Muscle layer of duodenum (tissue), 2 donors: ENCODE data around the gene ZFR2.

Source experiments
- H3K27ac ChIP-seq: one replicate; pipeline ENCODE4 v1.7.0; 2013; ENCODE audit warnings: mild to moderate bottlenecking, low read length
- H3K27me3 ChIP-seq: one replicate; pipeline ENCODE4 v1.7.0; 2013; ENCODE audit warnings: low read depth, mild to moderate bottlenecking, control low read depth, low read length
- H3K36me3 ChIP-seq, 2 donors: one replicate each; pipeline ENCODE4 v1.7.0; 2013; ENCODE audit warnings: low read length in 2 of 2, control low read depth in 1 of 2, mild to moderate bottlenecking in 1 of 2; ENCODE audit not compliant: insufficient read depth in 2 of 2, control insufficient read depth in 1 of 2
- H3K4me1 ChIP-seq, 2 donors: one replicate each; pipeline ENCODE4 v1.7.0; 2013; ENCODE audit warnings: low read length in 2 of 2, mild to moderate bottlenecking in 2 of 2, control low read depth in 1 of 2, moderate library complexity in 1 of 2; ENCODE audit not compliant: insufficient read depth in 2 of 2, control insufficient read depth in 1 of 2
- H3K4me3 ChIP-seq, 2 donors: one replicate each; pipeline ENCODE4 v1.7.0; 2013; ENCODE audit warnings: low read length in 2 of 2, low read depth in 1 of 2, mild to moderate bottlenecking in 1 of 2
- H3K9me3 ChIP-seq, 2 donors: one replicate each; pipeline ENCODE4 v1.7.0; 2013; ENCODE audit warnings: low read length in 2 of 2, control low read depth in 1 of 2, mild to moderate bottlenecking in 1 of 2; ENCODE audit not compliant: control insufficient read depth in 1 of 2
- donor health status: healthy.

The ZFR2 gene

GRCh38 chr19:3834349-3835054 lies 34.3 kb downstream of the ZFR2 start:
- H3K27me3 ChIP-seq, result no peaks in the 10 kb centered on the region
- H3K27ac ChIP-seq, result no peak overlapping the region
- H3K4me3 ChIP-seq, result no peak overlapping the region
- no peaks in the 10 kb centered on the region for H3K36me3 ChIP-seq
- no peaks in the 10 kb centered on the region for H3K4me1 ChIP-seq
- peaks cover 0 to 2% of the 10 kb centered on the region in 2 donors for H3K9me3 ChIP-seq

- Histone ChIP-seq H3K27ac (no peak overlapping the region), H3K9me3 (peaks cover 0 to 2% of the 10 kb centered on the region in 2 donors), H3K36me3 (no peaks in the 10 kb centered on the region), H3K4me3 (no peak overlapping the region), H3K4me1 (no peaks in the 10 kb centered on the region), H3K27me3 (no peaks in the 10 kb centered on the region)
Observed at GRCh38 chr19:3833578-3834348, 35.1 kb downstream of the ZFR2 start.

GRCh38 chr19:3832001-3832400 lies 36.8 kb downstream of the ZFR2 start:
- Histone ChIP-seq H3K36me3 (no peaks in the 10 kb centered on the region), H3K4me1 (no peaks in the 10 kb centered on the region), H3K4me3 (no peak overlapping the region), H3K27me3 (no peaks in the 10 kb centered on the region), H3K27ac (no peak overlapping the region), H3K9me3 (peaks cover 0 to 2% of the 10 kb centered on the region in 2 donors)

GRCh38 chr19:3831601-3832000 lies 37.2 kb downstream of the ZFR2 start:
- Histone ChIP-seq H3K4me1 (no peaks in the 10 kb centered on the region), H3K9me3 (peaks cover 0 to under 1% of the 10 kb centered on the region in 2 donors), H3K4me3 (no peak overlapping the region), H3K36me3 (no peaks in the 10 kb centered on the region), H3K27ac (no peak overlapping the region), H3K27me3 (no peaks in the 10 kb centered on the region)

GRCh38 chr19:3830621-3831589 lies 37.9 kb downstream of the ZFR2 start:
- no peak overlapping the region for H3K4me3 ChIP-seq
- H3K4me1 ChIP-seq, result no peaks in the 10 kb centered on the region
- no peaks in the 10 kb centered on the region for H3K36me3 ChIP-seq
- no peaks in the 10 kb centered on the region for H3K27me3 ChIP-seq
- H3K27ac ChIP-seq, result no peak overlapping the region
- H3K9me3 ChIP-seq, result no peaks in the 10 kb centered on the region

- Histone ChIP-seq H3K27me3 (no peaks in the 10 kb centered on the region), H3K27ac (no peak overlapping the region), H3K4me1 (no peaks in the 10 kb centered on the region), H3K9me3 (no peaks in the 10 kb centered on the region), H3K4me3 (no peak overlapping the region), H3K36me3 (no peaks in the 10 kb centered on the region)
Observed at GRCh38 chr19:3827306-3827705, 41.5 kb downstream of the ZFR2 start.

GRCh38 chr19:3826163-3826562 lies 42.7 kb downstream of the ZFR2 start:
- Histone ChIP-seq H3K27me3 (no peaks in the 10 kb centered on the region), H3K27ac (no peak overlapping the region), H3K4me3 (no peak overlapping the region), H3K9me3 (no peaks in the 10 kb centered on the region), H3K4me1 (no peaks in the 10 kb centered on the region), H3K36me3 (no peaks in the 10 kb centered on the region)

GRCh38 chr19:3825286-3825956 lies 43.4 kb downstream of the ZFR2 start:
- H3K4me1 ChIP-seq, result no peaks in the 10 kb centered on the region
- H3K36me3 ChIP-seq, result no peaks in the 10 kb centered on the region
- H3K27me3 ChIP-seq, result no peaks in the 10 kb centered on the region
- H3K27ac ChIP-seq, result no peak overlapping the region
- no peak overlapping the region for H3K4me3 ChIP-seq
- no peaks in the 10 kb centered on the region for H3K9me3 ChIP-seq

GRCh38 chr19:3823350-3823713 lies 45.5 kb downstream of the ZFR2 start:
- H3K4me1 ChIP-seq, result no peaks in the 10 kb centered on the region
- H3K4me3 ChIP-seq, result no peak overlapping the region
- H3K27me3 ChIP-seq, result no peaks in the 10 kb centered on the region
- H3K9me3 ChIP-seq, result no peaks in the 10 kb centered on the region
- H3K27ac ChIP-seq, result no peak overlapping the region
- no peaks in the 10 kb centered on the region for H3K36me3 ChIP-seq

- Histone ChIP-seq H3K4me1 (no peaks in the 10 kb centered on the region), H3K9me3 (no peaks in the 10 kb centered on the region), H3K4me3 (no peak overlapping the region), H3K27me3 (no peaks in the 10 kb centered on the region), H3K27ac (no peak overlapping the region), H3K36me3 (no peaks in the 10 kb centered on the region)
Observed at GRCh38 chr19:3822683-3823349, 46.0 kb downstream of the ZFR2 start.
